CD4-positive, alpha-beta T cell (primary cell): ENCODE results near the gene TBC1D2B. TPM values are rescaled to one million over a fixed set of nuclear protein-coding genes. Genes with fewer than 3 reads are reported as not detected.
A peak's percentile ranks its signal among the peaks of the same experiment; 100 is the strongest.

ENCODE experiments used
- ATAC-seq: fragments of 200-7000 bp; cut with Tn5 transposase; one replicate; pipeline ENCODE4 v1.10.0; 2022; ENCODE audit warnings: mild to moderate bottlenecking; ENCODE audit not compliant: poor library complexity
- CTCF ChIA-PET: fragments of 350-600 bp; sonication (Branson Sonifier 250); formaldehyde crosslinking; loops from one replicate; lab custom pipeline; 2021; ENCODE audit warnings: antibody characterized with exemption, inconsistent platforms; lab: Charles Lee
- POLR2A ChIA-PET: fragments of 350-600 bp; sonication (Branson Sonifier 250); formaldehyde crosslinking; loops from one replicate; lab custom pipeline; 2021; ENCODE audit warnings: antibody characterized with exemption, inconsistent platforms; lab: Charles Lee
- DNase-seq, 14 experiments: peaks; one replicate each; pipeline ENCODE4 v3.0.0-alpha.2; 2013 to 2020; ENCODE audit warnings: mixed read lengths in 2 of 14
- H3K27ac ChIP-seq, 2 donors: one replicate each; pipeline versions ENCODE4 v1.5.1 to v1.7.0; 2013; ENCODE audit warnings: low read length in 2 of 2, low read depth in 1 of 2, mild to moderate bottlenecking in 1 of 2
- H3K27me3 ChIP-seq, 2 experiments: 1 replicate in 1 of 2; 2 replicates in 1 of 2; pipeline versions ENCODE4 v1.6.1 to v1.7.0; 2013; ENCODE audit warnings: low read length in 2 of 2, control low read depth in 1 of 2, mild to moderate bottlenecking in 1 of 2, moderate library complexity in 1 of 2; ENCODE audit not compliant: insufficient read depth in 2 of 2, control insufficient read depth in 1 of 2
- H3K36me3 ChIP-seq: one replicate; pipeline ENCODE4 v1.6.1; 2013; ENCODE audit warnings: low read length, control low read depth; ENCODE audit not compliant: insufficient read depth
- H3K4me1 ChIP-seq: one replicate; pipeline ENCODE4 v1.6.1; 2013; ENCODE audit warnings: low read length, control low read depth; ENCODE audit not compliant: insufficient read depth
- H3K4me3 ChIP-seq: one replicate; pipeline ENCODE4 v1.5.1; 2013; ENCODE audit warnings: mild to moderate bottlenecking, low read length, moderate library complexity
- H3K9me3 ChIP-seq, 2 experiments: 1 replicate in 1 of 2; 2 replicates in 1 of 2; pipeline versions ENCODE4 v1.6.1 to v1.7.0; 2013; ENCODE audit warnings: low read length in 2 of 2, mild to moderate bottlenecking in 2 of 2, control low read depth in 1 of 2, moderate library complexity in 1 of 2; ENCODE audit not compliant: control insufficient read depth in 1 of 2, insufficient read depth in 1 of 2
- H3K27ac Mint-ChIP-seq: one replicate; pipeline ENCODE4 v1.8.0; 2020; ENCODE audit warnings: mixed read lengths
- H3K27me3 Mint-ChIP-seq: one replicate; pipeline ENCODE4 v1.8.0; 2021; ENCODE audit warnings: mixed read lengths
- H3K36me3 Mint-ChIP-seq: one replicate; pipeline ENCODE4 v1.8.0; 2021; ENCODE audit warnings: low read depth, mixed read lengths
- H3K4me1 Mint-ChIP-seq: one replicate; pipeline ENCODE4 v1.8.0; 2021; ENCODE audit warnings: low read depth, mixed read lengths
- H3K4me3 Mint-ChIP-seq: one replicate; pipeline ENCODE4 v1.8.0; 2020; ENCODE audit warnings: mild to moderate bottlenecking, mixed read lengths
- H3K9me3 Mint-ChIP-seq: one replicate; pipeline ENCODE4 v1.8.0; 2020; ENCODE audit warnings: mixed read lengths
- CTCF ChIP-seq: fragments of 200-600 bp; IDR thresholded peaks from one replicate; pipeline ENCODE4 v1.8.0; 2022; ENCODE audit warnings: antibody characterized with exemption, mild to moderate bottlenecking
- intact Hi-C, 2 experiments: fragments of 100-400 bp; cut with DNase I in 1 of 2; cut with micrococcal nuclease in 1 of 2; formaldehyde crosslinking; loops; one replicate each; pipeline versions ENCODE4 v1.15.1 to v1.9.0; 2023 to 2025; cut with DNase I, micrococcal nuclease
- total RNA-seq, 174 experiments: library from RNA in 2 of 174; stranded (reverse) in 2 of 174; gene quantifications; one replicate each; pipeline ENCODE4 v1.2.3 and lab custom pipeline; 2021 to 2026

The TBC1D2B gene
- total RNA-seq, 2 experiments from 2014 or later, result 89.3 to 97.6 TPM

GRCh38 chr15:78102211-78102610 lies 24.7 kb upstream of the TBC1D2B start:
- Histone ChIP-seq H3K27me3 (no peaks in the 10 kb centered on the region), H3K9me3 (no peaks in the 10 kb centered on the region), H3K36me3 (no peaks in the 10 kb centered on the region), H3K4me1 (peaks cover 45% of the 10 kb centered on the region), H3K27ac (peak overlapping the region in 1 of 2 donors; percentile 71), H3K4me3 (no peak overlapping the region)
- H3K27me3 Mint-ChIP-seq, result no peaks in the 10 kb centered on the region
- ChIA-PET POLR2A (no interaction called here), CTCF (no interaction called here)
- H3K4me1 Mint-ChIP-seq, result peaks cover 42% of the 10 kb centered on the region
- ATAC-seq (no peak), DNase-seq (no peak)
- no peak for TF ChIP-seq CTCF
- intact Hi-C loops, result no loop called here
- H3K4me3 Mint-ChIP-seq, result no peak overlapping the region
- no peak overlapping the region for H3K27ac Mint-ChIP-seq
- no peaks in the 10 kb centered on the region for H3K9me3 Mint-ChIP-seq
- H3K36me3 Mint-ChIP-seq, result no peaks in the 10 kb centered on the region

GRCh38 chr15:78101423-78102105 lies 24.1 kb upstream of the TBC1D2B start:
- DNase-seq, result no peak
- Mint-ChIP-seq H3K36me3 (no peaks in the 10 kb centered on the region), H3K27me3 (no peaks in the 10 kb centered on the region), H3K4me1 (peaks cover 40% of the 10 kb centered on the region), H3K4me3 (no peak overlapping the region), H3K27ac (no peak overlapping the region), H3K9me3 (no peaks in the 10 kb centered on the region)
- no peaks in the 10 kb centered on the region for H3K27me3 ChIP-seq
- ChIA-PET POLR2A (interaction anchor here (0.6 kb wide), 1 partner anchor 193 kb away, joined by 3 read pairs; no protein-coding TSS in a partner anchor), CTCF (no interaction called here)
- no peaks in the 10 kb centered on the region for H3K9me3 ChIP-seq
- intact Hi-C loops, result no loop called here
- no peak for TF ChIP-seq CTCF
- H3K4me3 ChIP-seq, result no peak overlapping the region
- H3K27ac ChIP-seq, result no peak overlapping the region
- no peaks in the 10 kb centered on the region for H3K36me3 ChIP-seq
- ATAC-seq, result no peak
- peaks cover 44% of the 10 kb centered on the region for H3K4me1 ChIP-seq

- no peaks in the 10 kb centered on the region for H3K27me3 Mint-ChIP-seq
- H3K4me3 Mint-ChIP-seq, result no peak overlapping the region
- H3K36me3 Mint-ChIP-seq, result no peaks in the 10 kb centered on the region
- H3K9me3 Mint-ChIP-seq, result no peaks in the 10 kb centered on the region
- H3K27me3 ChIP-seq, result no peaks in the 10 kb centered on the region
- intact Hi-C loops, result no loop called here
- POLR2A ChIA-PET, result interaction anchor here (0.6 kb wide), 1 partner anchor 192 kb away, joined by 3 read pairs; no protein-coding TSS in a partner anchor
- CTCF ChIA-PET, result no interaction called here
- no peak overlapping the region for H3K4me3 ChIP-seq
- no peak overlapping the region for H3K27ac ChIP-seq
- H3K9me3 ChIP-seq, result no peaks in the 10 kb centered on the region
- peaks cover 38% of the 10 kb centered on the region for H3K4me1 ChIP-seq
- no peak for DNase-seq
- peaks cover 35% of the 10 kb centered on the region for H3K4me1 Mint-ChIP-seq
- no peak for TF ChIP-seq CTCF
- H3K27ac Mint-ChIP-seq, result no peak overlapping the region
- ATAC-seq, result no peak
- H3K36me3 ChIP-seq, result no peaks in the 10 kb centered on the region
Measured at GRCh38 chr15:78100886-78101285, 23.4 kb upstream of the TBC1D2B start.
